ENCODE measurements around the gene GTF3C1. TPM values are rescaled to one million over a fixed set of nuclear protein-coding genes. Genes with fewer than 3 reads are reported as not detected.
"Not testable (repeated sequence)": the region's sequence is repeated elsewhere in the genome, so short reads cannot be mapped to it uniquely, and the experiment has no call there.

GTF3C1 gene
- polyA plus RNA-seq, 1 donor from 2014 or later, result 54.0 TPM

- Histone ChIP-seq H3K27ac (ENCODE audit: low read length) (no peak overlapping the region), H3K27me3 (ENCODE audit: insufficient read depth, low read depth, low read length) (no peaks in the 10 kb centered on the region), H3K79me2 (replicated peaks; ENCODE audit: insufficient read depth, low read length) (no peaks in the 10 kb centered on the region), H3K9me3 (ENCODE audit: low read length) (no peaks in the 10 kb centered on the region), H4K20me1 (ENCODE audit: insufficient read depth) (no peaks in the 10 kb centered on the region), H3K9me2 (ENCODE audit: insufficient read depth, low read length) (no peaks in the 10 kb centered on the region), H3F3A (ENCODE audit: insufficient read depth, low read length, poor library complexity, severe bottlenecking) (no peaks in the 10 kb centered on the region), H3K4me2 (ENCODE audit: low read length) (no peak overlapping the region), H3K36me3 (ENCODE audit: insufficient read depth, low read length) (no peaks in the 10 kb centered on the region), H3K4me3 (ENCODE audit: low read length) (no peak overlapping the region), H2AFZ (ENCODE audit: low read depth, low read length) (no peak overlapping the region), H3K9ac (ENCODE audit: low read length) (no peak overlapping the region)
- TF ChIP-seq EZH2 (IDR thresholded peaks at IDR 0.05; ENCODE audit: borderline replicate concordance, insufficient read depth, low read length, poor library complexity, severe bottlenecking), result no peak
- no peak for TF ChIP-seq REST (IDR thresholded peaks at IDR 0.05; ENCODE audit: borderline replicate concordance)
- TF ChIP-seq POLR2AphosphoS5 (IDR thresholded peaks at IDR 0.05), result no peak
These were observed 113.6 kb downstream of the GTF3C1 start for GRCh38 chr16:27436065-27436464.

- H2AFZ ChIP-seq (ENCODE audit: low read depth, low read length); H3K9me3 ChIP-seq (ENCODE audit: low read length); H3F3A ChIP-seq (ENCODE audit: insufficient read depth, low read length, poor library complexity, severe bottlenecking); H3K9me2 ChIP-seq (ENCODE audit: insufficient read depth, low read length); H3K27me3 ChIP-seq (ENCODE audit: insufficient read depth, low read depth, low read length); H3K36me3 ChIP-seq (ENCODE audit: insufficient read depth, low read length); H3K4me2 ChIP-seq (ENCODE audit: low read length); H3K4me3 ChIP-seq (ENCODE audit: low read length); H4K20me1 ChIP-seq (ENCODE audit: insufficient read depth); H3K27ac ChIP-seq (ENCODE audit: low read length); H3K9ac ChIP-seq (ENCODE audit: low read length); H3K79me2 ChIP-seq (replicated peaks; ENCODE audit: insufficient read depth, low read length): not testable (repeated sequence)
These were observed 114.6 kb downstream of the GTF3C1 start for GRCh38 chr16:27435146-27435545.

- Histone ChIP-seq H3K4me2 (ENCODE audit: low read length) (no peak overlapping the region), H4K20me1 (ENCODE audit: insufficient read depth) (no peaks in the 10 kb centered on the region), H3K9ac (ENCODE audit: low read length) (no peak overlapping the region), H3K27ac (ENCODE audit: low read length) (no peak overlapping the region), H3K4me3 (ENCODE audit: low read length) (no peak overlapping the region), H3K27me3 (ENCODE audit: insufficient read depth, low read depth, low read length) (no peaks in the 10 kb centered on the region), H3F3A (ENCODE audit: insufficient read depth, low read length, poor library complexity, severe bottlenecking) (no peaks in the 10 kb centered on the region), H3K9me2 (ENCODE audit: insufficient read depth, low read length) (no peaks in the 10 kb centered on the region), H3K9me3 (ENCODE audit: low read length) (no peaks in the 10 kb centered on the region), H3K36me3 (ENCODE audit: insufficient read depth, low read length) (no peaks in the 10 kb centered on the region), H2AFZ (ENCODE audit: low read depth, low read length) (no peak overlapping the region), H3K79me2 (replicated peaks; ENCODE audit: insufficient read depth, low read length) (no peaks in the 10 kb centered on the region)
- no peak for TF ChIP-seq REST (IDR thresholded peaks at IDR 0.05; ENCODE audit: borderline replicate concordance)
- no peak for TF ChIP-seq EZH2 (IDR thresholded peaks at IDR 0.05; ENCODE audit: borderline replicate concordance, insufficient read depth, low read length, poor library complexity, severe bottlenecking)
- no peak for TF ChIP-seq MXI1 (conservative IDR thresholded peaks at IDR 0.05; ENCODE audit: poor library complexity, severe bottlenecking)
- TF ChIP-seq EP300 (conservative IDR thresholded peaks at IDR 0.05; ENCODE audit: poor library complexity, severe bottlenecking), result no peak
- no peak for TF ChIP-seq CTCF (IDR thresholded peaks at IDR 0.05; ENCODE audit: poor library complexity, severe bottlenecking)
- TF ChIP-seq SMC3 (conservative IDR thresholded peaks at IDR 0.05; ENCODE audit: poor library complexity), result no peak
These were observed 115.3 kb downstream of the GTF3C1 start for GRCh38 chr16:27434141-27435051.
